ENCODE data around the gene PPFIA4.

DNA sequence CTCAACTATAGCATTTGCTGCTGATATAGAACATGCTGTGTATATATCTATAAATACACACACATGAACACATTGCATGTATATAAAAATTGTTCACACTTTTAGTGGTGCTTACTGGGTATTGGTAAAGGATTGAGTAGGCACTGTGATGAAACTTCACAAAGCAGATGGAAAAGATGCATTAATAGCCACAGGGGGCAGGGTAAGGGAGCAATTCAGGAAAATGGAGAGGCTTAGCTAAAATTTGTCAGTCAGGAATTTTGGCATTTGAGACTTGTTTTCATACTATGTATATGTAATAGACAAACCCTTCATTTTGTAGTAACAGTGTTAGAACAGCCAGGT, 633 bp upstream of the PPFIA4 start:
- TF ChIP-seq, protein P1, sequence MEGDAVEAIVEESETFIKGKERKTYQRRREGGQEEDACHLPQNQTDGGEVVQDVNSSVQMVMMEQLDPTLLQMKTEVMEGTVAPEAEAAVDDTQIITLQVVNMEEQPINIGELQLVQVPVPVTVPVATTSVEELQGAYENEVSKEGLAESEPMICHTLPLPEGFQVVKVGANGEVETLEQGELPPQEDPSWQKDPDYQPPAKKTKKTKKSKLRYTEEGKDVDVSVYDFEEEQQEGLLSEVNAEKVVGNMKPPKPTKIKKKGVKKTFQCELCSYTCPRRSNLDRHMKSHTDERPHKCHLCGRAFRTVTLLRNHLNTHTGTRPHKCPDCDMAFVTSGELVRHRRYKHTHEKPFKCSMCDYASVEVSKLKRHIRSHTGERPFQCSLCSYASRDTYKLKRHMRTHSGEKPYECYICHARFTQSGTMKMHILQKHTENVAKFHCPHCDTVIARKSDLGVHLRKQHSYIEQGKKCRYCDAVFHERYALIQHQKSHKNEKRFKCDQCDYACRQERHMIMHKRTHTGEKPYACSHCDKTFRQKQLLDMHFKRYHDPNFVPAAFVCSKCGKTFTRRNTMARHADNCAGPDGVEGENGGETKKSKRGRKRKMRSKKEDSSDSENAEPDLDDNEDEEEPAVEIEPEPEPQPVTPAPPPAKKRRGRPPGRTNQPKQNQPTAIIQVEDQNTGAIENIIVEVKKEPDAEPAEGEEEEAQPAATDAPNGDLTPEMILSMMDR (IDR thresholded peaks at IDR 0.05; ENCODE audit: low read depth, low read length), result no peak
- TF ChIP-seq EZH2phosphoT487 (IDR thresholded peaks at IDR 0.05; ENCODE audit: low read depth), result no peak

Measured in OCI-LY3 (cell line).